HepG2 (cell line): ENCODE data around the gene MSL2. TPM values are rescaled to one million over a fixed set of nuclear protein-coding genes. Genes with fewer than 3 reads are reported as not detected.

ENCODE experiments used
- DPF2 ChIP-seq: sonication (generic); formaldehyde crosslinking; IDR thresholded peaks from 2 replicates; pipeline ENCODE4 v1.4.0; 2020; ENCODE audit warnings: mild to moderate bottlenecking, low read depth, missing genetic modification reagents, borderline replicate concordance
- FOXK2 ChIP-seq: fragments of 450-650 bp; IDR thresholded peaks from 2 replicates; pipeline ENCODE4 v1.6.1; 2016
- HHEX ChIP-seq: IDR thresholded peaks from 2 replicates; pipeline ENCODE4 v1.6.1; 2016; ENCODE audit warnings: control low read depth
- JUNB ChIP-seq: sonication (generic); formaldehyde crosslinking; IDR thresholded peaks from 2 replicates; pipeline ENCODE4 v1.8.0; 2022; ENCODE audit warnings: missing genetic modification reagents, mild to moderate bottlenecking, borderline replicate concordance
- LCORL ChIP-seq, 2 experiments: fragments of 450-650 bp in 1 of 2; sonication (generic) in 1 of 2; formaldehyde crosslinking in 1 of 2; IDR thresholded peaks; 2 replicates each; pipeline versions ENCODE4 v1.5.0 to v1.6.1; 2017 to 2020; ENCODE audit warnings: antibody characterized with exemption in 1 of 2, missing genetic modification reagents in 1 of 2
- MEIS1 ChIP-seq: sonication (generic); formaldehyde crosslinking; IDR thresholded peaks from 2 replicates; pipeline ENCODE4 v1.9.0; 2021; ENCODE audit warnings: mild to moderate bottlenecking, missing genetic modification reagents, moderate library complexity, borderline replicate concordance
- NBN ChIP-seq: fragments of 450-650 bp; conservative IDR thresholded peaks from 2 replicates; pipeline ENCODE4 v1.6.1; 2017
- RBM39 ChIP-seq: fragments of 200-400 bp; formaldehyde crosslinking; IDR thresholded peaks from one replicate; pipeline ENCODE4 v1.6.1; 2018; ENCODE audit warnings: antibody characterized with exemption, mild to moderate bottlenecking, low read depth, low read length; ENCODE audit not compliant: poor library complexity, severe bottlenecking
- SMYD3 ChIP-seq: sonication (generic); formaldehyde crosslinking; IDR thresholded peaks from 2 replicates; pipeline ENCODE4 v1.8.1; 2023; ENCODE audit warnings: mild to moderate bottlenecking, missing genetic modification reagents
- TP53 ChIP-seq: sonication (generic); formaldehyde crosslinking; conservative IDR thresholded peaks from 2 replicates; pipeline ENCODE4 v1.4.0; 2020; ENCODE audit warnings: missing genetic modification reagents
- ZBTB38 ChIP-seq: sonication (generic); formaldehyde crosslinking; IDR thresholded peaks from 2 replicates; pipeline ENCODE4 v1.5.1; 2020; ENCODE audit warnings: mild to moderate bottlenecking, missing genetic modification reagents
- ZEB1 ChIP-seq: IDR thresholded peaks from 2 replicates; pipeline ENCODE4 v1.6.1; 2012; ENCODE audit warnings: mild to moderate bottlenecking, low read depth, inconsistent platforms; ENCODE audit not compliant: insufficient replicate concordance
- ZNF101 ChIP-seq: sonication (generic); formaldehyde crosslinking; IDR thresholded peaks from 2 replicates; pipeline ENCODE4 v1.4.0; 2020; ENCODE audit warnings: mild to moderate bottlenecking, low read depth, missing genetic modification reagents, borderline replicate concordance
- ZNF17 ChIP-seq: sonication (generic); formaldehyde crosslinking; IDR thresholded peaks from 2 replicates; pipeline ENCODE4 v1.5.0; 2020; ENCODE audit warnings: mild to moderate bottlenecking, missing genetic modification reagents
- ZNF317 ChIP-seq: sonication (generic); formaldehyde crosslinking; IDR thresholded peaks from 2 replicates; pipeline ENCODE4 v1.5.0; 2020; ENCODE audit warnings: mild to moderate bottlenecking, missing genetic modification reagents
- ZNF432 ChIP-seq: sonication (generic); formaldehyde crosslinking; IDR thresholded peaks from 2 replicates; pipeline ENCODE4 v1.5.0; 2020; ENCODE audit warnings: missing genetic modification reagents, mild to moderate bottlenecking, borderline replicate concordance
- ZNF558 ChIP-seq: sonication (generic); formaldehyde crosslinking; IDR thresholded peaks from 2 replicates; pipeline ENCODE4 v1.9.0; 2022; ENCODE audit warnings: mild to moderate bottlenecking, missing genetic modification reagents, borderline replicate concordance
- ZNF570 ChIP-seq: sonication (generic); formaldehyde crosslinking; IDR thresholded peaks from 2 replicates; pipeline ENCODE4 v1.4.0; 2020; ENCODE audit warnings: mild to moderate bottlenecking, missing genetic modification reagents, borderline replicate concordance
- ZNF605 ChIP-seq: sonication (generic); formaldehyde crosslinking; IDR thresholded peaks from 2 replicates; pipeline ENCODE4 v1.8.0; 2022; ENCODE audit warnings: mild to moderate bottlenecking, missing genetic modification reagents
- ZNF672 ChIP-seq: sonication (generic); formaldehyde crosslinking; IDR thresholded peaks from 2 replicates; pipeline ENCODE4 v1.8.1; 2022; ENCODE audit warnings: missing genetic modification reagents
- polyA plus RNA-seq, 8 experiments: library from polyadenylated mRNA; depleted of rRNA in 3 of 8; stranded (reverse) in 7 of 8; unstranded in 1 of 8; fragments of >200 nt; fragmentation: Illumina TruSeq in 4 of 8; extraction: Trizol in 4 of 8; gene quantifications; 2 replicates each; pipeline versions ENCODE4 v1.2.1 to v1.2.3, GENCODE V29; 2011 to 2016; ENCODE audit warnings: low read depth in 4 of 8, missing spikeins in 1 of 8, mixed read lengths in 1 of 8; ENCODE audit not compliant: insufficient read depth in 1 of 8
- total RNA-seq, 5 experiments: library from RNA; depleted of rRNA; stranded (reverse); fragments of >200 nt; fragmentation: Illumina TruSeq; extraction: Trizol; gene quantifications; 2 replicates each; pipeline ENCODE4 v1.2.3, GENCODE V29; 2016; ENCODE audit warnings: low read depth in 1 of 5
- TF ChIP-seq, protein P1 (sequence below): sonication (generic); formaldehyde crosslinking; IDR thresholded peaks from 2 replicates; pipeline ENCODE4 v1.5.0; 2020; ENCODE audit warnings: missing genetic modification reagents
- TF ChIP-seq, protein P2 (sequence below): sonication (generic); formaldehyde crosslinking; IDR thresholded peaks from 2 replicates; pipeline ENCODE4 v1.4.0; 2020; ENCODE audit warnings: missing genetic modification reagents
- TF ChIP-seq, protein P3 (sequence below): sonication (generic); formaldehyde crosslinking; IDR thresholded peaks from 2 replicates; pipeline ENCODE4 v1.8.1; 2023; ENCODE audit warnings: mild to moderate bottlenecking, missing genetic modification reagents, borderline replicate concordance
- TF ChIP-seq, protein P4 (sequence below): fragments of 450-650 bp; IDR thresholded peaks from 2 replicates; pipeline ENCODE4 v1.6.1; 2016
- TF ChIP-seq, protein P5 (sequence below): IDR thresholded peaks from 2 replicates; pipeline ENCODE4 v1.6.1; 2016

MSL2 gene
- total and polyA plus RNA-seq, 2 of the 13 experiments (the other 11 are each of a cell fraction or from before 2014, with no cell fraction given) = 6.9 to 11.7 TPM

DNA sequence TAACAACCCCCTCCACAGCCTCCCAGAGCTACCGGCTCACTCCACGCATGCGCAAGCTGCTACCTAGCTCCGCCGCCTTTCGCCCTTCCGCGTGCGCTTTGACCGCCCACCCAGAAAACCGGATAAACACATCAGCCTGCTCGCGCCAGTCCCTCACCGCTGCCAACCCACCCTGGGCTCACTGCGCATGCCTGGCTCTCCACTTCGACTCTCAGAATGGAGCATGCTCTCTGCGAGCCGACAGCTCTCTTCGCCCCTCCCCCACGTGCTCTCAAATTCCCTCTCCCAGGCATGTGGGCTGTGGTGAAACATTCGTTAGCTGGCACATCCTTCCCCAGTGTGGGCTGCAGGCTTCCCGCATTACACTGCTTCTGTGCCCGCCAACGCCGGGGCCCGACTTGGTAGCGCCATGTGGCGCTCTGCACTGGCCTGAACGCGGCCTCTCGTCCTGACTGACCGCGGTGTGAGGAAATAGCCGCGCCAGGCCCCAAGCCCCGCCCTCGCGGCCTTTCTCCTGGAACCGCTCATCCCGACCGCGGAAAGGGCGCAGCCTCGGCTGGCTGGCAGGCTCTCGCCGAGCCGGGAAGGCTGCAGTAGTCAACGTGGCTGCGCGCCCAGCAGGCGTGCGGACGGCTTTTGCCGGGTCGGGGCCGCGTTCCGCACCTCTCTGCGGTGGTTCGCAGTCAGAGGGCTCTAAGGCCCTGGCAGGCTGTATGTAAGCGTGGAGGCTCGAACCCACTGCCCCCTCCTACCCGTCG lies 445 bp upstream of the MSL2 start (continued):
- TF ChIP-seq, protein P1, sequence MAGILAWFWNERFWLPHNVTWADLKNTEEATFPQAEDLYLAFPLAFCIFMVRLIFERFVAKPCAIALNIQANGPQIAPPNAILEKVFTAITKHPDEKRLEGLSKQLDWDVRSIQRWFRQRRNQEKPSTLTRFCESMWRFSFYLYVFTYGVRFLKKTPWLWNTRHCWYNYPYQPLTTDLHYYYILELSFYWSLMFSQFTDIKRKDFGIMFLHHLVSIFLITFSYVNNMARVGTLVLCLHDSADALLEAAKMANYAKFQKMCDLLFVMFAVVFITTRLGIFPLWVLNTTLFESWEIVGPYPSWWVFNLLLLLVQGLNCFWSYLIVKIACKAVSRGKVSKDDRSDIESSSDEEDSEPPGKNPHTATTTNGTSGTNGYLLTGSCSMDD (CRISPR knock-in tag) = peak; percentile 71
- peak; percentile 94 for TF ChIP-seq ZNF672 (CRISPR knock-in tag)
- 0 out of 2 replicates have a peak, but pooled peaks have one; percentile 75 for TF ChIP-seq MEIS1 (CRISPR knock-in tag)
- TF ChIP-seq ZNF570 (CRISPR knock-in tag) = no peak; the same call in 1 of the 2 replicates
- peak; percentile 100 for TF ChIP-seq ZNF605 (CRISPR knock-in tag)
- TF ChIP-seq ZBTB38 (CRISPR knock-in tag) = peak; percentile 95
- peak; percentile 87 for TF ChIP-seq ZNF317 (CRISPR knock-in tag)
- TF ChIP-seq, protein P2, sequence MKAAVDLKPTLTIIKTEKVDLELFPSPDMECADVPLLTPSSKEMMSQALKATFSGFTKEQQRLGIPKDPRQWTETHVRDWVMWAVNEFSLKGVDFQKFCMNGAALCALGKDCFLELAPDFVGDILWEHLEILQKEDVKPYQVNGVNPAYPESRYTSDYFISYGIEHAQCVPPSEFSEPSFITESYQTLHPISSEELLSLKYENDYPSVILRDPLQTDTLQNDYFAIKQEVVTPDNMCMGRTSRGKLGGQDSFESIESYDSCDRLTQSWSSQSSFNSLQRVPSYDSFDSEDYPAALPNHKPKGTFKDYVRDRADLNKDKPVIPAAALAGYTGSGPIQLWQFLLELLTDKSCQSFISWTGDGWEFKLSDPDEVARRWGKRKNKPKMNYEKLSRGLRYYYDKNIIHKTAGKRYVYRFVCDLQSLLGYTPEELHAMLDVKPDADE (CRISPR knock-in tag) = peak; percentile 84; the same call in 1 of the 2 replicates
- no peak for TF ChIP-seq NBN
- TF ChIP-seq DPF2 (CRISPR knock-in tag) = no peak
- TF ChIP-seq LCORL (IDR thresholded peaks at IDR 0.05) = no peak
- peak; percentile 79 for TF ChIP-seq LCORL (CRISPR knock-in tag; IDR thresholded peaks at IDR 0.05)
- TF ChIP-seq, protein P3, sequence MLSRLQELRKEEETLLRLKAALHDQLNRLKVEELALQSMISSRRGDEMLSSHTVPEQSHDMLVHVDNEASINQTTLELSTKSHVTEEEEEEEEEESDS = peak; percentile 85; the same call in 1 of the 2 replicates
- peak; percentile 93; the same call in 1 of the 2 replicates for TF ChIP-seq ZNF17 (CRISPR knock-in tag)
- TF ChIP-seq SMYD3 (CRISPR knock-in tag) = peak; percentile 99
- peak; percentile 92 for TF ChIP-seq FOXK2
- TF ChIP-seq, protein P4, sequence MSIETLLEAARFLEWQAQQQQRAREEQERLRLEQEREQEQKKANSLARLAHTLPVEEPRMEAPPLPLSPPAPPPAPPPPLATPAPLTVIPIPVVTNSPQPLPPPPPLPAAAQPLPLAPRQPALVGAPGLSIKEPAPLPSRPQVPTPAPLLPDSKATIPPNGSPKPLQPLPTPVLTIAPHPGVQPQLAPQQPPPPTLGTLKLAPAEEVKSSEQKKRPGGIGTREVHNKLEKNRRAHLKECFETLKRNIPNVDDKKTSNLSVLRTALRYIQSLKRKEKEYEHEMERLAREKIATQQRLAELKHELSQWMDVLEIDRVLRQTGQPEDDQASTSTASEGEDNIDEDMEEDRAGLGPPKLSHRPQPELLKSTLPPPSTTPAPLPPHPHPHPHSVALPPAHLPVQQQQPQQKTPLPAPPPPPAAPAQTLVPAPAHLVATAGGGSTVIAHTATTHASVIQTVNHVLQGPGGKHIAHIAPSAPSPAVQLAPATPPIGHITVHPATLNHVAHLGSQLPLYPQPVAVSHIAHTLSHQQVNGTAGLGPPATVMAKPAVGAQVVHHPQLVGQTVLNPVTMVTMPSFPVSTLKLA = peak; percentile 96
- TF ChIP-seq, protein P5, sequence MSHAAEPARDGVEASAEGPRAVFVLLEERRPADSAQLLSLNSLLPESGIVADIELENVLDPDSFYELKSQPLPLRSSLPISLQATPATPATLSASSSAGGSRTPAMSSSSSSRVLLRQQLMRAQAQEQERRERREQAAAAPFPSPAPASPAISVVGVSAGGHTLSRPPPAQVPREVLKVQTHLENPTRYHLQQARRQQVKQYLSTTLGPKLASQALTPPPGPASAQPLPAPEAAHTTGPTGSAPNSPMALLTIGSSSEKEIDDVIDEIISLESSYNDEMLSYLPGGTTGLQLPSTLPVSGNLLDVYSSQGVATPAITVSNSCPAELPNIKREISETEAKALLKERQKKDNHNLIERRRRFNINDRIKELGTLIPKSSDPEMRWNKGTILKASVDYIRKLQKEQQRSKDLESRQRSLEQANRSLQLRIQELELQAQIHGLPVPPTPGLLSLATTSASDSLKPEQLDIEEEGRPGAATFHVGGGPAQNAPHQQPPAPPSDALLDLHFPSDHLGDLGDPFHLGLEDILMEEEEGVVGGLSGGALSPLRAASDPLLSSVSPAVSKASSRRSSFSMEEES (CRISPR knock-in tag) = peak; percentile 85; the same call in 1 of the 2 replicates
- peak; percentile 59 for TF ChIP-seq ZNF101
- peak; percentile 83 for TF ChIP-seq RBM39
- TF ChIP-seq ZNF432 (CRISPR knock-in tag) = no peak
- peak; percentile 94; the same call in 1 of the 2 replicates for TF ChIP-seq JUNB (CRISPR knock-in tag)
- TF ChIP-seq TP53 (CRISPR knock-in tag) = peak; percentile 91
- peak; percentile 87; the same call in 1 of the 2 replicates for TF ChIP-seq ZNF558
- TF ChIP-seq ZEB1 = peak; percentile 21
- TF ChIP-seq HHEX = no peak
